OCI-LY7 (cell line): ENCODE results near the gene PPM1L.

Experiments
- EZH2phosphoT487 ChIP-seq: fragments of 200-600 bp; sonication (generic); IDR thresholded peaks from 2 replicates; pipeline ENCODE4 v1.6.1; 2018; ENCODE audit warnings: low read depth, borderline replicate concordance, mild to moderate bottlenecking, mixed run types, antibody characterized with exemption, low read length, moderate library complexity, mixed read lengths
- TF ChIP-seq, protein P1 (sequence below): fragments of 200-600 bp; sonication (generic); conservative IDR thresholded peaks from 2 replicates; pipeline ENCODE4 v1.5.1; 2014; ENCODE audit warnings: mild to moderate bottlenecking, antibody characterized with exemption, low read length, moderate library complexity, mixed read lengths

DNA sequence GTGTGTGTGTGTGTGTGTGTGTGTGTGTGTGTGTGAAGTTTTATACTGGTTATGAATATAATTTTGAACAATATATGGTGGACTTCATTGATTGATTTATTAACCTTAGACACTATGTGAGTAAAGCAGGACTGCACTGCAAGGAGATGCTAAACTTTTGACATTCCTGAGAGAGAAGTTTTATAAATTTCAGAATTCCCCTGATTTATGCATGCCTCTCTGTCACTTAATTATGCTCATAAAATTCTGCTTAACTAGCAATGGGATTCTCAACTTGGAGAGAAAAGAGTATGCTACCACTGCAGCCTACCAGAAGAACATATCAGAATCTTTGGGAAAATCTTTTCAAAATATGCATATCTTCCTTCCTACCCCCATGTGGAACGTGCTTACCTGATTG is 204.5 kb downstream of the PPM1L start:
- TF ChIP-seq, protein P1, sequence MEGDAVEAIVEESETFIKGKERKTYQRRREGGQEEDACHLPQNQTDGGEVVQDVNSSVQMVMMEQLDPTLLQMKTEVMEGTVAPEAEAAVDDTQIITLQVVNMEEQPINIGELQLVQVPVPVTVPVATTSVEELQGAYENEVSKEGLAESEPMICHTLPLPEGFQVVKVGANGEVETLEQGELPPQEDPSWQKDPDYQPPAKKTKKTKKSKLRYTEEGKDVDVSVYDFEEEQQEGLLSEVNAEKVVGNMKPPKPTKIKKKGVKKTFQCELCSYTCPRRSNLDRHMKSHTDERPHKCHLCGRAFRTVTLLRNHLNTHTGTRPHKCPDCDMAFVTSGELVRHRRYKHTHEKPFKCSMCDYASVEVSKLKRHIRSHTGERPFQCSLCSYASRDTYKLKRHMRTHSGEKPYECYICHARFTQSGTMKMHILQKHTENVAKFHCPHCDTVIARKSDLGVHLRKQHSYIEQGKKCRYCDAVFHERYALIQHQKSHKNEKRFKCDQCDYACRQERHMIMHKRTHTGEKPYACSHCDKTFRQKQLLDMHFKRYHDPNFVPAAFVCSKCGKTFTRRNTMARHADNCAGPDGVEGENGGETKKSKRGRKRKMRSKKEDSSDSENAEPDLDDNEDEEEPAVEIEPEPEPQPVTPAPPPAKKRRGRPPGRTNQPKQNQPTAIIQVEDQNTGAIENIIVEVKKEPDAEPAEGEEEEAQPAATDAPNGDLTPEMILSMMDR, result no peak
- no peak for TF ChIP-seq EZH2phosphoT487
